ENCODE results near the gene METTL23. TPM values are rescaled to one million over a fixed set of nuclear protein-coding genes. Genes with fewer than 3 reads are reported as not detected.

METTL23 gene
- polyA plus RNA-seq, 1 donor from 2014 or later, result 59.8 TPM

DNA sequence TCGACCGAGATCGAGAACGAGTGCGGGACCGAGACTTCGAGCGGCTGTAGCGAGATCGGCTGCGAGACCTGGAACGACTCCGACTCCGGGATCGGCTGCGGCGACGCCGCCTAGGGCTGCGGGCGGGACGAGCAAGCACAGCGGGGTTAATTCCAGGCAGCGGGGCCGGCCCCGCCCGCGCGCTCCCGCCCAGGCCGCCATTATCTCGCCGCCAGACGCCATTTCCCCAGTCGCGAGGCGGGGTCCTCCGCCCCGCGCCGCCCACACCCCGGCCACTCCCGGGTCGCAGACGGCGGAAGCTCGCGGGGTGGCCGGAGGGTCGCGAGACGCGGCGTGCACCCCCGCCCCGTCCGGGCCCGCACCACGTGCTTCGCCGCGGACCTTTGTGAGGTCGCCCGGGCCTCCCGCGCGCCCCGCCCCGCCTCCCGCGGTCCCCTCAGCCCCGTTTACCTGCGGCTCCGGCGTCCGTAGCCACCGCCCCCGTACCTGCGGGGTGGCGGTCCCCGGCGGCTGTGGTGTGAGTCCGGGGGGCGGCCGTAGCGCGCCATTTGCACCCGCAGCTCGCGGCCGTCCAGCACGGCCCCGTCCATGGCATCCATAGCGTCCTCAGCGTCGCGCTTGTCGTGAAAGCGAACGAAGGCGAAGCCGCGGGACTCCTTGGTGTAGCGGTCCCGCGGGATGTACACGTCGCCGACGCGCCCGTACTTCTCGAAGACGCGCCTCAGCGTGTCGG, 9.9 kb downstream of the METTL23 start:
- peaks cover 49% of the 10 kb centered on the region for H3K79me2 ChIP-seq (replicated peaks; ENCODE audit: insufficient read depth, low read length)

DNA sequence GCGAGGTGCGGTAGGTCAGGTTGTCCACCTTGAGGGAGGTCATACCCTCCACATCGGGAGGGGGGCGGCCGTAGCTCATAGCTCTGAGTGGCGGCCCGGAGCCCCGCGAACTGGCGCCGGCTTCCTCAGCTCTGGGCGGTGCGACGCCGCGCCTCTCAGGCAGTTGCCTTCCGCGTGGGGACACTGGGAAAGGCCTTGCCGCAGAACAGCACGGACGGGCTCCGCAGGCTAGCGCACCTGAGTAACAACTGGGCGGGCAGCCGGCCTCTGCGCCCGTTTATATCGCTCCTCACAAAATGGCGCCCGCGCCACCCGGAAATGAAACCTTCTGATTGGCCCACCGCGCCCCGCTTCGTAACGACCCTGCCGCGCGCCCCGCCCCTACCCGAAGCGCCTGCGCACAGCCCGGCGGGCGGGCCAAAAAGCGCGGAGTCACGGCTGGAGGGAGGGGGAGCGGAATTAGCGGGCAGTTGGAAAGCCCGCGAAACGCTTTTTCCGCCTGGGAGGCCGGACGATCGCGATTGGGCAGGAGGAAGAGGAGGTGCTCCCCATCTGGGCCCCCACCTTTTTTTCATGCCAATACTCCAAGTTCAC, 10.5 kb downstream of the METTL23 start, which contains the start of gene SRSF2:
Gene SRSF2, minus strand, starts transcription at position 250 of the 594 bp plus-strand sequence. Its CDS starts 171 bp downstream, at position 79.
- Histone ChIP-seq H3K36me3 (ENCODE audit: insufficient read depth, low read length) (peaks cover 3% of the 10 kb centered on the region), H3K79me2 (replicated peaks; ENCODE audit: insufficient read depth, low read length) (peaks cover 45% of the 10 kb centered on the region), H2AFZ (ENCODE audit: low read depth, low read length) (peak within 1 kb of the TSS; percentile 88), H3F3A (ENCODE audit: insufficient read depth, low read length, poor library complexity, severe bottlenecking) (peaks cover 2% of the 10 kb centered on the region), H3K9me3 (ENCODE audit: low read length) (no peaks in the 10 kb centered on the region), H4K20me1 (ENCODE audit: insufficient read depth) (peaks cover 7% of the 10 kb centered on the region), H3K9ac (ENCODE audit: low read length) (peak within 1 kb of the TSS; percentile 96), H3K4me2 (ENCODE audit: low read length) (peak within 1 kb of the TSS; percentile 79), H3K27me3 (ENCODE audit: insufficient read depth, low read depth, low read length) (no peaks in the 10 kb centered on the region), H3K4me3 (ENCODE audit: low read length) (peak within 1 kb of the TSS; percentile 93), H3K27ac (ENCODE audit: low read length) (peak within 1 kb of the TSS; percentile 98), H3K9me2 (ENCODE audit: insufficient read depth, low read length) (no peaks in the 10 kb centered on the region)
- peak; percentile 48 for TF ChIP-seq EP300 (conservative IDR thresholded peaks at IDR 0.05; ENCODE audit: poor library complexity, severe bottlenecking)
- TF ChIP-seq MXI1 (conservative IDR thresholded peaks at IDR 0.05; ENCODE audit: poor library complexity, severe bottlenecking), result peak; percentile 12
- peak; percentile 99 for TF ChIP-seq TAF1 (IDR thresholded peaks at IDR 0.05; ENCODE audit: low read depth)
- TF ChIP-seq POLR2AphosphoS5 (IDR thresholded peaks at IDR 0.05), result peak; percentile 100
- no peak for TF ChIP-seq EZH2 (IDR thresholded peaks at IDR 0.05; ENCODE audit: borderline replicate concordance, insufficient read depth, low read length, poor library complexity, severe bottlenecking)
- TF ChIP-seq RAD21 (conservative IDR thresholded peaks at IDR 0.05), result no peak
- TF ChIP-seq, protein P1, sequence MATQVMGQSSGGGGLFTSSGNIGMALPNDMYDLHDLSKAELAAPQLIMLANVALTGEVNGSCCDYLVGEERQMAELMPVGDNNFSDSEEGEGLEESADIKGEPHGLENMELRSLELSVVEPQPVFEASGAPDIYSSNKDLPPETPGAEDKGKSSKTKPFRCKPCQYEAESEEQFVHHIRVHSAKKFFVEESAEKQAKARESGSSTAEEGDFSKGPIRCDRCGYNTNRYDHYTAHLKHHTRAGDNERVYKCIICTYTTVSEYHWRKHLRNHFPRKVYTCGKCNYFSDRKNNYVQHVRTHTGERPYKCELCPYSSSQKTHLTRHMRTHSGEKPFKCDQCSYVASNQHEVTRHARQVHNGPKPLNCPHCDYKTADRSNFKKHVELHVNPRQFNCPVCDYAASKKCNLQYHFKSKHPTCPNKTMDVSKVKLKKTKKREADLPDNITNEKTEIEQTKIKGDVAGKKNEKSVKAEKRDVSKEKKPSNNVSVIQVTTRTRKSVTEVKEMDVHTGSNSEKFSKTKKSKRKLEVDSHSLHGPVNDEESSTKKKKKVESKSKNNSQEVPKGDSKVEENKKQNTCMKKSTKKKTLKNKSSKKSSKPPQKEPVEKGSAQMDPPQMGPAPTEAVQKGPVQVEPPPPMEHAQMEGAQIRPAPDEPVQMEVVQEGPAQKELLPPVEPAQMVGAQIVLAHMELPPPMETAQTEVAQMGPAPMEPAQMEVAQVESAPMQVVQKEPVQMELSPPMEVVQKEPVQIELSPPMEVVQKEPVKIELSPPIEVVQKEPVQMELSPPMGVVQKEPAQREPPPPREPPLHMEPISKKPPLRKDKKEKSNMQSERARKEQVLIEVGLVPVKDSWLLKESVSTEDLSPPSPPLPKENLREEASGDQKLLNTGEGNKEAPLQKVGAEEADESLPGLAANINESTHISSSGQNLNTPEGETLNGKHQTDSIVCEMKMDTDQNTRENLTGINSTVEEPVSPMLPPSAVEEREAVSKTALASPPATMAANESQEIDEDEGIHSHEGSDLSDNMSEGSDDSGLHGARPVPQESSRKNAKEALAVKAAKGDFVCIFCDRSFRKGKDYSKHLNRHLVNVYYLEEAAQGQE (IDR thresholded peaks at IDR 0.05; ENCODE audit: borderline replicate concordance), result peak; percentile 97
- TF ChIP-seq, protein P2, sequence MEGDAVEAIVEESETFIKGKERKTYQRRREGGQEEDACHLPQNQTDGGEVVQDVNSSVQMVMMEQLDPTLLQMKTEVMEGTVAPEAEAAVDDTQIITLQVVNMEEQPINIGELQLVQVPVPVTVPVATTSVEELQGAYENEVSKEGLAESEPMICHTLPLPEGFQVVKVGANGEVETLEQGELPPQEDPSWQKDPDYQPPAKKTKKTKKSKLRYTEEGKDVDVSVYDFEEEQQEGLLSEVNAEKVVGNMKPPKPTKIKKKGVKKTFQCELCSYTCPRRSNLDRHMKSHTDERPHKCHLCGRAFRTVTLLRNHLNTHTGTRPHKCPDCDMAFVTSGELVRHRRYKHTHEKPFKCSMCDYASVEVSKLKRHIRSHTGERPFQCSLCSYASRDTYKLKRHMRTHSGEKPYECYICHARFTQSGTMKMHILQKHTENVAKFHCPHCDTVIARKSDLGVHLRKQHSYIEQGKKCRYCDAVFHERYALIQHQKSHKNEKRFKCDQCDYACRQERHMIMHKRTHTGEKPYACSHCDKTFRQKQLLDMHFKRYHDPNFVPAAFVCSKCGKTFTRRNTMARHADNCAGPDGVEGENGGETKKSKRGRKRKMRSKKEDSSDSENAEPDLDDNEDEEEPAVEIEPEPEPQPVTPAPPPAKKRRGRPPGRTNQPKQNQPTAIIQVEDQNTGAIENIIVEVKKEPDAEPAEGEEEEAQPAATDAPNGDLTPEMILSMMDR (IDR thresholded peaks at IDR 0.05; ENCODE audit: poor library complexity, severe bottlenecking), result no peak

More for the DNA sequence above, 9.9 kb downstream of the METTL23 start:
- H3K4me3 ChIP-seq (ENCODE audit: low read length), result peak overlapping the region; percentile 93
- H3K9ac ChIP-seq (ENCODE audit: low read length), result peak overlapping the region; percentile 96
- peak overlapping the region; percentile 78 for H3K4me2 ChIP-seq (ENCODE audit: low read length)
- TF ChIP-seq, protein P1 (IDR thresholded peaks at IDR 0.05; ENCODE audit: borderline replicate concordance), result no peak
- TF ChIP-seq MXI1 (conservative IDR thresholded peaks at IDR 0.05; ENCODE audit: poor library complexity, severe bottlenecking) (peak; percentile 53), SMC3 (conservative IDR thresholded peaks at IDR 0.05; ENCODE audit: poor library complexity) (no peak), RAD21 (conservative IDR thresholded peaks at IDR 0.05) (peak; percentile 30), POLR2AphosphoS5 (IDR thresholded peaks at IDR 0.05) (peak; percentile 56), EP300 (conservative IDR thresholded peaks at IDR 0.05; ENCODE audit: poor library complexity, severe bottlenecking) (peak; percentile 20), TAF1 (IDR thresholded peaks at IDR 0.05; ENCODE audit: low read depth) (peak; percentile 5), EZH2 (IDR thresholded peaks at IDR 0.05; ENCODE audit: borderline replicate concordance, insufficient read depth, low read length, poor library complexity, severe bottlenecking) (no peak)
- TF ChIP-seq, protein P2 (IDR thresholded peaks at IDR 0.05; ENCODE audit: poor library complexity, severe bottlenecking), result peak; percentile 49
- H4K20me1 ChIP-seq (ENCODE audit: insufficient read depth), result peaks cover 7% of the 10 kb centered on the region
- H3K27me3 ChIP-seq (ENCODE audit: insufficient read depth, low read depth, low read length), result no peaks in the 10 kb centered on the region
- H3K36me3 ChIP-seq (ENCODE audit: insufficient read depth, low read length), result no peaks in the 10 kb centered on the region
- peak overlapping the region; percentile 47 for H2AFZ ChIP-seq (ENCODE audit: low read depth, low read length)
- peak overlapping the region; percentile 98 for H3K27ac ChIP-seq (ENCODE audit: low read length)
- H3F3A ChIP-seq (ENCODE audit: insufficient read depth, low read length, poor library complexity, severe bottlenecking), result peaks cover 2% of the 10 kb centered on the region
- H3K9me3 ChIP-seq (ENCODE audit: low read length), result no peaks in the 10 kb centered on the region
- H3K9me2 ChIP-seq (ENCODE audit: insufficient read depth, low read length), result no peaks in the 10 kb centered on the region
